HG03025 (cell line): ENCODE results near the gene AK5.

Experiments
- ATAC-seq: cut with Tn5 transposase; IDR thresholded peaks from one replicate; pipeline ENCODE4 v1.9.1; 2021; ENCODE audit warnings: mild to moderate bottlenecking, moderate library complexity; ENCODE audit not compliant: unreplicated experiment, low FRiP score

The AK5 gene

GRCh38 chr1:77348549-77348948 is 66.7 kb downstream of the AK5 start:
- ATAC-seq, result no peak

DNA sequence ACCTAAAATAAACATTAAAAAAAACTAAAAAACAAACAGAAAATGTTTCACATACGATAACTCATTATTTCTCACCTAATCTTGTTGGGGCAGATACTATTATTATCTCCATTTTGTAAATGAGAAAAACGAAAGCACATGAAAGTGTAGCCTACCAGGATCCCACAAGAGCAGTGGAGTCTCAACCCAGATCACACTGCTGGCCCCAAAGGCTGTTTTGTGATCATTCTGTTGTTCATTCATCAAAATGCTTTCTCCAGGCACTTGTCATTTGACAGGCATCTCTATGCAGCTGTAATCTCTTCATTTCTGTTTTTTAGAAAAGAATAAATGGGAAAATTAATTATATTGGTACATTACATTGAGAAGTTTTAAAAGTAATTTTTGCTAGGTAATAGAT is 67.5 kb downstream of the AK5 start:
- no peak for ATAC-seq

- no peak for ATAC-seq
Observed at GRCh38 chr1:77350012-77350770, 68.4 kb downstream of the AK5 start.

DNA sequence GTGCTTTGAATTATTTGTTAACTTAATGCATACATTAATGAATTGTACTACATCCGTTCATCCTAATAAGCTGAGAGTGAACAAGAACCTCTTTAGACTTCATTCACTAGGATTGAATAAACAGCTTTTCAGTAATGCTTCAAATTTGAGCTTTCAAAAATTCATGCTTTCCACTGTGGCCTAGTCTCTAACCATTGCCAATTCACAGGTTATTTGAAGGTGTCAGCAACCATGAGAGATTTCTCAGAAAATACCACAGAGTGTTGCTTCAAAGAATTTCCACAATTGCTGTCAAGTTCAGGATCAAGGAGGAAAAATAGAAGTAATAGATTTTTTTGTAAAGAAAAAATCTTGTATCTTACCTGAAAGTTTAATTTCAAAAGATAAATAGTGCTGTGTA is 72.7 kb downstream of the AK5 start:
- no peak for ATAC-seq

- no peak for ATAC-seq
Observed at GRCh38 chr1:77355010-77355409, 73.2 kb downstream of the AK5 start.

DNA sequence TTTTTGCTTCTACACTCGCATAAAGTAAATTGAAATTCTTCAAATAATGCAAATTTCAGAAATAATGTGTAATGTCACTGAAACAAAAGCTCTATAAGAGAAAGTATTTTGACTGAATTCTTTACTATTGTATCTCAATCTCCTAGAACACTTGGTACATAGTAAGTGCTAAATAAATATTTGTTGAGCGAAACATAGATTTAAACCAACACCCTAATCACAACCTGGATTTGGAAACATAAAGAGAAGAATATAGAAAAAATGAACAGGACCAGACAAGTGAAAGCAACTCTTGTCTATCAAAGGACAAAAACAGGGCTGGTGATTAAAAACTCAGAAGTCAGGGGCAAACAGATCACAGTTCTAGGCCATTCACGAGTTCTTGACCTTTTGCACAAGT is 74.3 kb downstream of the AK5 start:
- ATAC-seq, result no peak

- no peak for ATAC-seq
Observed at GRCh38 chr1:77360256-77360655, 78.4 kb downstream of the AK5 start.

DNA sequence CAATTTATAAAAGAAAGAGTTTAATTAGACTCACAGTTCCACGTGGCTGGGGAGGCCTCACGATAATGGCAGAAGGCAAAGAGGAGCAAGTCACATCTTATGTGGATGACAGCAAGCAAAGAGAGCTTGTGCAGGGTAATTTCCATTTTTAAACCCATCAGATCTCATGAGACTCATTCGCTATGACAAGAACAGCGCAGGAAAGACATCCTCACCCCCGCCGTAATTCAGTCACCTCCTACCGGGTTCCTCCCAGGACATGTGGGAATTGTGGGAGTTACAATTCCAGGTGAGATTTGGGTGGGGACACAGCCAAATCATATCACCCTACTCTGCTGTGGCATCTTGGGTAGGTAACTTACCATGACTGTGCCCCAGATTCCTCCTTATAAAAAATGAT is 79.8 kb downstream of the AK5 start:
- ATAC-seq, result no peak

GRCh38 chr1:77370161-77370560 is 88.3 kb downstream of the AK5 start:
- ATAC-seq, result no peak

- ATAC-seq, result no peak
Observed at GRCh38 chr1:77370583-77371306, 88.9 kb downstream of the AK5 start.

DNA sequence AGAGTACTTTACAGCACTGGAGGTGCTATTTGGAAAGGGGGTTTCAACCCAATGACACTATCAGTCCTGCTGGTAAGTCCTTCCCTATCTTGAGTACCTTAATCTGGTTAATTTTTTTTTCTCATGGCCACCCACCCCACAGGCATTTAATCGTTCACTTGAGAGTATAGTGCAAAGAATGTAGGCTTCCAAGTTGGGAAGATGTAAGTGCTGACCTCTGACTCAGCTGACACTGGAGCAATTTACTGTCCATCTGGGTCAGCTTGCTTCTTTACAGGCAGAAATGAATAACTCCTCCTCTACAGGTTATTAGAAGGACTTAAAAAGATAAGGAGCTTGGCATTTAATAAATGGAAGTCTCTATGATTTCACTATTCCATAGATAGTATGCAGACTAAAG is 89.6 kb downstream of the AK5 start:
- no peak for ATAC-seq

DNA sequence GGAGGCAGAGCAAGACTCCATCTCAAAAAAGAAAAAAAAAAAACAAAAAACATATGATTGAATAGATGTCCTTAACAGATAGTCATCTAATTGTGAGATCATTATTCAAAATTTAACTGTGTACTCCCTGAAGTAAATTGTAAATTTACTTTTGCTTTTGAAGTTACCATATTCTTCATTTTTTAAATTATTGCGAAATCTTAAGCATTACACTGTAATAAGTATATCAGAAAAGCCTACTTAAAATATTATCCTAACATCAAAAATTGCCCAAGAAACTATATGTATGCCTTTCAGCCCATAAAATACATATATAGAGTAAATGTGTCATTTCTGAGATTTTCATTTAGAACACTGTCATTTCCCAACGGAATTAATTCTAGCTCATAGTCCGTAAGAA is 91.9 kb downstream of the AK5 start:
- no peak for ATAC-seq

DNA sequence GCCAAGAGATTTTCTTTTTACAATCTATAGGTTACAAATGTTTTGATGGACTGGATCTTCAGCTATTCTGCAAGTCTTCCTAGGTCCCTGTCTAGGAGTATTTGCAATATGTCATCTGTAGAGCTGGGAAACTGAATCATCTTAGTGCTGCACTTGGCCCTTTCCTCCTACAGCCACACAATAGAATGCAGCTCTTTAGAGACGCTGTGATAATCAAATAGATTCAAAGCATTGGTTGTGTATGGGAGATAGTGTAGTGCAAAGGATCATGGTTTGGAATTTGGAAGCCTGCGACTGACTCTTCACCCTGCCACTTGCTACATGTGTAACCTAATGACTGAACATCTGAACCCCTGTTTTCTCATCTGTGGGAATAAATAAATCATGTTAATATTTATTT is 93.7 kb downstream of the AK5 start:
- no peak for ATAC-seq

- ATAC-seq, result no peak
Observed at GRCh38 chr1:77375990-77376389, 94.2 kb downstream of the AK5 start.

DNA sequence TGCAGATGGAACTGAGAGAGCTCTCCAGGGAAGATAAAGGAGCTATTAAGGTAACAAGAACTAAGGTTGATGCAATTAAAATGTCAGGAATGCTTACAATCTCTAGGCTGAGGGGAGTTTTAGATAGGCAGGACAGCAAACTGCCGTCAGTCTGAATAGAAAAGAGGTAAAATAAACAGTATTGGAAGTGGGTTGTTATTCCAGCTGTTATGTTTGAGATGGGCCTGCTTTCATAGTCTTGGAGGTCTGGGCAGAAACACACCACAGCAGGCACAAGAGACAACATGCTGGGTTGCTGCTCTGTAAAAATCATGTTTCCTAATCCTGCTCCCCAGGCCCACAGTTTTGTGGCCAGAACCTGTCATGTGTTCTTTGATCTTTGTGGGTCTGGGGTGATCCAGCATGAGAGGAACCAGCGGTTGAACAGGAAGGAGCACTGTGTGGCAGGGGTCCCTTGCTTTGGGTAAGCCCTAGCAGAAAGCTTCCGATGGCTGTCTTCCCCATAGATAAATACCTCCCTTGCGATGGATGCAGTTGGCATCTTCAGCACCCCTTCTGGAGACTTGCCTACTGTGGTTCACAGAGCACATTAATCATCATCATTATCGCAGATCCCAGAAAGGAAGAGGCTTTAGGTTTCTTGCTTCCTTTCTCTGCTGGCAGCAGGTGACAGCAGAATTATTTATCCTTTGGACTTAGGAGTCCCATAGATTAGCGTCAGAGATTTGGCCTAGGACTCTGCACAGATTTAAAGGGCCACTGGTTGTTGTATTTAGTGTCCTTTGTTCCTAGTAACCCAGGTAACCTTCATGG is 97.1 kb downstream of the AK5 start:
- ATAC-seq, result no peak

DNA sequence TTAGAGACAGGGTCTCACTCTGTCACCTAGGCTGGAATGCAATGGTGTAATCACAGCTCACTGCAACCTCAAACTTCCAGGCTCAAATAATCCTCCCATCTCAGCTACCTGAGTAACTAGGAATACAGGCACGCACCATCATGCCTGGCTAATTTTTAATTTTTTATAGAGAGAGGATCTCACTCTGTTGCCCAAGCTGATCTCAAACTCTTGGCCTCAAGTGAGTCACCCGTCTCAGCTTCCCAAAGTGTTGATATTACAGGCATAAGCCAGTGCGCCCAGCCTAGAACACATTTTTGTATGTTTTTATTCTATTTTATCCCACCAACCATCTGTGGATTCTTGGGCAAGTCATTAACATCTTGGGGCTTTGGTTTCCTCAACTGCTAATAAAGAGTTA is 100.5 kb downstream of the AK5 start:
- no peak for ATAC-seq

- ATAC-seq, result no peak
Observed at GRCh38 chr1:77383236-77383635, 101.4 kb downstream of the AK5 start.

DNA sequence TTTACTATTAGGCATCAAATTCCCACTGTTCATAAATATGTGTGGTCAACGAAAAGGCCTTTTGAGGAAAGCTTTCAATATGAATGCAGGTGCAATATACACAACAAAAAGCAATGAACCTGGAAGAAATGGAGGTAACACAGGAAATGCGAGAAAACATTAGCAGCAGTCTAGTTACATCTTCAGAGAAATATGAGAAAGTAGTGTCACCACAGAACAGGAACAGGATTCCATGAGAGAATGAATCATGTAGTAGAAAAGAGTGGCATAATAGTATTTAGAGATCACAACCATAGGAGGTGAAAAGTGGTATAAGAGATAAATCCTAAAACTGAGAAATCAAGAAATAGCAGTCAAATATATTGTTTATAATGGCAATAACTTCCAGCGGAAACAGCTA is 103.7 kb downstream of the AK5 start:
- no peak for ATAC-seq

- ATAC-seq, result no peak
Observed at GRCh38 chr1:77386276-77386675, 104.5 kb downstream of the AK5 start.

DNA sequence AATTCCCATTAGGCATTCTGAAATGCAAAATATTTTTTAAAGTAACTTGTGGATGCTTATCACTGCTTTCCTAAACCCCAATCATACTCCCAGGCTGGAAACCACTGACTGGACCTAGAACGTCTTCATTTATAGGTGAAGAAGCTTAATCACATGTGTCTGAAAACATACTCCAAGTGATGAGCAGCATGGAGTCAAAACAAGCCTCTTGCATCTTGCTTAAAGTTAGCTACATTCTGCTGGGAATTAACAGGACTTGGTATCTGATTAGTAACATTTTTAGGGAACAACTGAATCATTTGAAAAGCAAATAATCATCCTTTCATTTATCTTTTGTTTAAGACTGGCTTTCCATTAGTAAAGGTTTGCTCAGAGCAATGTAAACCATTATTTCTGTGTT is 105.7 kb downstream of the AK5 start:
- ATAC-seq, result no peak

DNA sequence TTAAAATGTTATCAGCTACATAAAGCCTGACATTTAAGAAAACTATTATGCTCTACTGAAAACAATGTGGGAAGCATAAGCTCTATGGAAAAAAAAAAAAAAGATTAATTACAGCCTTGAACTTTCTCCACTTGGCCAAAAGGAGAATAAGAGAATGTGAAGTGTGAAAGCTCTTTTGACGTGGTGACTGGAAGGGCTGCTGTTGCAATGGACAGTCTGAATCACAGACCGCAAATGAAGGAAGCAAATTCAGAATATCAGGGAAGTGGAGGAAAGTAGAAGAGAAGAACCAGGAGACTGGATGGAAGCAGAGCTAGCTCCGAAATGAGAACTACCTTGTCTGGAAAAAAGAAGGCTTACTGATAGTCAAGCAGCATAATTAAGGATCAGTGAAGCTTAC is 106.8 kb downstream of the AK5 start:
- no peak for ATAC-seq
